IMR-90 (cell line): Measurements from ENCODE around the gene NPHS1.

Experiments used
- CHD1 ChIP-seq: IDR thresholded peaks from 2 replicates; pipeline ENCODE4 v1.6.1; 2012; ENCODE audit warnings: low read depth, low read length, improper control_type of control experiment
- CTCF ChIP-seq: conservative IDR thresholded peaks from 2 replicates; pipeline ENCODE4 v1.5.1; 2012; ENCODE audit warnings: mild to moderate bottlenecking, low read depth, low read length, improper control_type of control experiment
- ELK1 ChIP-seq: fragments of 150-350 bp; IDR thresholded peaks from 2 replicates; pipeline ENCODE4 v1.6.1; 2016; ENCODE audit warnings: low read depth, mild to moderate bottlenecking, low read length, moderate library complexity, borderline replicate concordance
- FOS ChIP-seq: fragments of 150-350 bp; IDR thresholded peaks from 2 replicates; pipeline ENCODE4 v1.6.1; 2016; ENCODE audit warnings: low read depth, low read length
- MXI1 ChIP-seq: IDR thresholded peaks from 2 replicates; pipeline ENCODE4 v1.6.1; 2012; ENCODE audit warnings: low read depth, mild to moderate bottlenecking, low read length, moderate library complexity, borderline replicate concordance
- POLR2A ChIP-seq: IDR thresholded peaks from 2 replicates; pipeline ENCODE4 v1.6.1; 2012; ENCODE audit warnings: mild to moderate bottlenecking, low read depth, low read length
- RAD21 ChIP-seq: IDR thresholded peaks from 2 replicates; pipeline ENCODE4 v1.6.1; 2012; ENCODE audit warnings: low read length, improper control_type of control experiment
- RCOR1 ChIP-seq: IDR thresholded peaks from 2 replicates; pipeline ENCODE4 v1.6.1; 2012; ENCODE audit warnings: mild to moderate bottlenecking, low read length, improper control_type of control experiment; ENCODE audit not compliant: insufficient replicate concordance
- RFX5 ChIP-seq: IDR thresholded peaks from 2 replicates; pipeline ENCODE4 v1.8.0; 2012; ENCODE audit warnings: low read depth, mild to moderate bottlenecking, low read length, moderate library complexity
- USF2 ChIP-seq: fragments of 150-350 bp; IDR thresholded peaks from 2 replicates; pipeline ENCODE4 v1.6.1; 2017; ENCODE audit warnings: mild to moderate bottlenecking, antibody characterized with exemption, low read length, low read depth

GRCh38 chr19:35792888-35793287 lies 59.4 kb downstream of the NPHS1 start:
- TF ChIP-seq RAD21 (no peak), CTCF (no peak), FOS (no peak), POLR2A (no peak), ELK1 (no peak), RCOR1 (no peak), CHD1 (no peak), RFX5 (no peak), MXI1 (no peak), USF2 (no peak)
